SU-DHL-6 (cell line): ENCODE results near the gene LEMD3.
A peak's percentile ranks its signal among the peaks of the same experiment; 100 is the strongest.

Experiments
- H2AFZ ChIP-seq: fragments of 200-600 bp; sonication (generic); 2 replicates; pipeline ENCODE4 v1.6.1; 2014; ENCODE audit warnings: low read depth, mild to moderate bottlenecking, moderate library complexity, mixed read lengths, antibody characterized with exemption, low read length; ENCODE audit not compliant: severe bottlenecking
- H3F3A ChIP-seq: fragments of 200-600 bp; shearing (Covaris generic); 2 replicates; pipeline ENCODE4 v1.6.0; 2016; ENCODE audit warnings: antibody characterized with exemption, mild to moderate bottlenecking; ENCODE audit not compliant: insufficient read depth
- H3K27ac ChIP-seq: fragments of 200-600 bp; sonication (generic); 2 replicates; pipeline ENCODE4 v1.5.1; 2016; ENCODE audit warnings: low read depth, mild to moderate bottlenecking, low read length, moderate library complexity, mixed read lengths
- H3K27me3 ChIP-seq: fragments of 200-600 bp; sonication (generic), shearing (Covaris generic); 2 replicates; pipeline ENCODE4 v1.6.0; 2014; ENCODE audit warnings: mild to moderate bottlenecking, low read length
- H3K36me3 ChIP-seq: fragments of 200-600 bp; sonication (generic); 2 replicates; pipeline ENCODE4 v1.6.1; 2014; ENCODE audit warnings: mild to moderate bottlenecking, low read length, mixed read lengths
- H3K4me2 ChIP-seq: fragments of 300-600, 200-600 bp; shearing (Covaris generic), sonication (generic); 2 replicates; pipeline ENCODE4 v1.6.0; 2014; ENCODE audit warnings: low read length, low read depth, mild to moderate bottlenecking; ENCODE audit not compliant: poor library complexity, severe bottlenecking
- H3K4me3 ChIP-seq: fragments of 200-600 bp; sonication (generic); 2 replicates; pipeline ENCODE4 v1.5.1; 2014; ENCODE audit warnings: antibody characterized with exemption, low read length, mild to moderate bottlenecking, mixed read lengths; ENCODE audit not compliant: insufficient read depth, poor library complexity, severe bottlenecking
- H3K79me2 ChIP-seq: fragments of 200-600 bp; sonication (generic); 2 replicates; pipeline ENCODE4 v1.6.1; 2014; ENCODE audit warnings: mild to moderate bottlenecking, low read length, moderate library complexity; ENCODE audit not compliant: insufficient read depth
- H3K9ac ChIP-seq: fragments of 200-600 bp; sonication (generic); 2 replicates; pipeline ENCODE4 v1.7.0; 2014; ENCODE audit warnings: mild to moderate bottlenecking, low read length
- H3K9me2 ChIP-seq: fragments of 200-600 bp; sonication (generic); replicated peaks from 2 replicates; pipeline ENCODE4 v1.6.1; 2014; ENCODE audit warnings: low read length; ENCODE audit not compliant: insufficient read depth
- H3K9me3 ChIP-seq: fragments of 200-600 bp; sonication (generic); 2 replicates; pipeline ENCODE4 v1.6.1; 2014; ENCODE audit warnings: low read length, mixed read lengths; ENCODE audit not compliant: insufficient read depth
- H4K20me1 ChIP-seq: fragments of 200-600 bp; sonication (generic); 2 replicates; pipeline ENCODE4 v1.6.1; 2014; ENCODE audit warnings: low read depth, mild to moderate bottlenecking, antibody characterized with exemption, low read length, moderate library complexity, mixed read lengths
- EZH2phosphoT487 ChIP-seq: fragments of 200-600 bp; sonication (generic), shearing (Covaris generic); conservative IDR thresholded peaks from 2 replicates; pipeline ENCODE4 v1.6.1; 2018; ENCODE audit warnings: mild to moderate bottlenecking, antibody characterized with exemption, low read length, moderate library complexity, mixed read lengths
- TF ChIP-seq, protein P1 (sequence below): fragments of 200-600 bp; sonication (generic); IDR thresholded peaks from one replicate; pipeline ENCODE4 v1.5.1; 2017; ENCODE audit warnings: antibody characterized with exemption, mild to moderate bottlenecking, low read length, moderate library complexity; ENCODE audit not compliant: insufficient read depth, poor library complexity, severe bottlenecking

The LEMD3 gene

DNA sequence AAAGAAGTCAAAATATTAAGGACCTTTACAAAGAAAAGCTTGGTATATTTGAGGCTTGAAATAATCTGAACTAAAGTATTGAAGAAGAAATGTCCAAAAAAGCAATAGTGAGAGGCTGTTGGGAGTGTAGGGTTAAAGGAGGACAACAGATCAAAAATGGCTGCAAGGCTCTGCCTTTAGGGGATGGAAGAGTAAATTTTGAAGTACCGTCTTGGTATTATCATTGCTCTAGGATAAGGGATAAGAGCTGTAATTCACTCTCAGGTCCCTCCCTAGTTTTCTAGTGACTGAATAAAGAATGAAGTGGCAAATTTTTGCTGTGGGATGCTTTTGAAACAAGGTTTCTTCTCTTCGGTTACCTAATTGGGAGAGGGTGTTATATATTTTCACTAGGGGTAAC is 38.7 kb downstream of the LEMD3 start:
- H3K27ac ChIP-seq = no peak overlapping the region
- H3K4me2 ChIP-seq = peak overlapping the region; percentile 49
- peaks cover 46% of the 10 kb centered on the region for H4K20me1 ChIP-seq
- H3K79me2 ChIP-seq = peaks cover 70% of the 10 kb centered on the region
- no peaks in the 10 kb centered on the region; the same call in 1 of the 2 replicates for H3K36me3 ChIP-seq
- H3K9ac ChIP-seq = no peak overlapping the region
- H3K9me2 ChIP-seq = no peaks in the 10 kb centered on the region
- H3K4me3 ChIP-seq = no peak overlapping the region
- no peaks in the 10 kb centered on the region for H3F3A ChIP-seq
- TF ChIP-seq, protein P1, sequence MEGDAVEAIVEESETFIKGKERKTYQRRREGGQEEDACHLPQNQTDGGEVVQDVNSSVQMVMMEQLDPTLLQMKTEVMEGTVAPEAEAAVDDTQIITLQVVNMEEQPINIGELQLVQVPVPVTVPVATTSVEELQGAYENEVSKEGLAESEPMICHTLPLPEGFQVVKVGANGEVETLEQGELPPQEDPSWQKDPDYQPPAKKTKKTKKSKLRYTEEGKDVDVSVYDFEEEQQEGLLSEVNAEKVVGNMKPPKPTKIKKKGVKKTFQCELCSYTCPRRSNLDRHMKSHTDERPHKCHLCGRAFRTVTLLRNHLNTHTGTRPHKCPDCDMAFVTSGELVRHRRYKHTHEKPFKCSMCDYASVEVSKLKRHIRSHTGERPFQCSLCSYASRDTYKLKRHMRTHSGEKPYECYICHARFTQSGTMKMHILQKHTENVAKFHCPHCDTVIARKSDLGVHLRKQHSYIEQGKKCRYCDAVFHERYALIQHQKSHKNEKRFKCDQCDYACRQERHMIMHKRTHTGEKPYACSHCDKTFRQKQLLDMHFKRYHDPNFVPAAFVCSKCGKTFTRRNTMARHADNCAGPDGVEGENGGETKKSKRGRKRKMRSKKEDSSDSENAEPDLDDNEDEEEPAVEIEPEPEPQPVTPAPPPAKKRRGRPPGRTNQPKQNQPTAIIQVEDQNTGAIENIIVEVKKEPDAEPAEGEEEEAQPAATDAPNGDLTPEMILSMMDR = no peak
- no peak for TF ChIP-seq EZH2phosphoT487
- H2AFZ ChIP-seq = no peak overlapping the region
- H3K9me3 ChIP-seq = no peaks in the 10 kb centered on the region
- H3K27me3 ChIP-seq = no peaks in the 10 kb centered on the region

DNA sequence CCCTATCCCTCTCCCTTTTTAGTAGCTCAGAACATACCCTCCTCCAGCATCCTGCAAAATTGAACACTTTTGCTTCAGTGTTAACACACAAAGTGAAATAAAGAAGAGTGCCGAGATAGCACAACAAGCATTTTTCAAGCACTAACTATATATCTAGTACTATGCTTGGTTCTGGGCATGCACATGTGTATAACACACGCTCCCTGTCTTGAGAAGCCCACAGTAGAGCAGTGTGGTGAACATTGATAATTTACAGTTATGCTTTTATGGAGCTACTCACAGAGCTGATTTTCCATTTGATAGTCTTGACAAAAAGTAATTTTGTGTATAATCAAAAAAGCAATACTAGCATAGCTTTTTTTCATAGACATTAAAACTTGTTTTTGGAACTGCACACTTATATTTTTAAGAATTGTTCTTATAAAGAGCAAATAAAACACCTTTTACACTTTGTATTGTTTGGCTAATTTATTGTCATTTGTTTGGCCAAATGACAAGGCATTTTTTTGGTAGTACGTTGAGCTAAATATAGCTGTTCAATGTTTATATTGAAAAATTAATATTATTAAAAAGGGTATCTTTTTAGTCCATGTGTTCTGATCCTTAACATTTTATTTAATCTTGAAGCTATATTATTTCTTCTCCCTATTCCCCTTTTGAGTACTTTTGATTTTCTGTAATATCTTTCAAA is 39.7 kb downstream of the LEMD3 start:
- Histone ChIP-seq H3K27me3 (no peaks in the 10 kb centered on the region), H3K27ac (no peak overlapping the region), H3K9me2 (no peaks in the 10 kb centered on the region), H2AFZ (no peak overlapping the region), H3K36me3 (no peaks in the 10 kb centered on the region; the same call in 1 of the 2 replicates), H4K20me1 (peaks cover 38% of the 10 kb centered on the region; the same call in 1 of the 2 replicates), H3F3A (no peaks in the 10 kb centered on the region), H3K4me3 (no peak overlapping the region), H3K9ac (no peak overlapping the region), H3K79me2 (peaks cover 60% of the 10 kb centered on the region), H3K4me2 (peak overlapping the region; percentile 49), H3K9me3 (no peaks in the 10 kb centered on the region)
- TF ChIP-seq, protein P1 = no peak
- TF ChIP-seq EZH2phosphoT487 = no peak

GRCh38 chr12:65209655-65210043 is 40.3 kb downstream of the LEMD3 start:
- TF ChIP-seq EZH2phosphoT487 = no peak
- TF ChIP-seq, protein P1 = no peak
- no peak overlapping the region for H2AFZ ChIP-seq
- no peak overlapping the region for H3K9ac ChIP-seq
- no peaks in the 10 kb centered on the region; the same call in 1 of the 2 replicates for H3K36me3 ChIP-seq
- no peaks in the 10 kb centered on the region for H3K9me2 ChIP-seq
- peaks cover 55% of the 10 kb centered on the region for H3K79me2 ChIP-seq
- H4K20me1 ChIP-seq = peaks cover 37% of the 10 kb centered on the region; the same call in 1 of the 2 replicates
- no peak overlapping the region for H3K27ac ChIP-seq
- no peaks in the 10 kb centered on the region for H3K27me3 ChIP-seq
- H3K4me3 ChIP-seq = no peak overlapping the region
- H3F3A ChIP-seq = no peaks in the 10 kb centered on the region
- no peaks in the 10 kb centered on the region for H3K9me3 ChIP-seq
- peak overlapping the region; percentile 49 for H3K4me2 ChIP-seq
